Stimulated activated CD8-positive, alpha-beta memory T cell treated with anti-CD3 and anti-CD28 coated beads, Interleukin-7, amount 100 ng/mL, for 48 hours (primary cell): ENCODE data around the gene PLCB3.
A peak's percentile ranks its signal among the peaks of the same experiment; 100 is the strongest.

Source experiments
- DNase-seq, 2 donors: peaks; one replicate each; pipeline ENCODE4 v3.0.0-alpha.2; 2020; ENCODE audit warnings: low read depth in 1 of 2; ENCODE audit errors: extremely low read depth in 1 of 2

PLCB3 gene

DNA sequence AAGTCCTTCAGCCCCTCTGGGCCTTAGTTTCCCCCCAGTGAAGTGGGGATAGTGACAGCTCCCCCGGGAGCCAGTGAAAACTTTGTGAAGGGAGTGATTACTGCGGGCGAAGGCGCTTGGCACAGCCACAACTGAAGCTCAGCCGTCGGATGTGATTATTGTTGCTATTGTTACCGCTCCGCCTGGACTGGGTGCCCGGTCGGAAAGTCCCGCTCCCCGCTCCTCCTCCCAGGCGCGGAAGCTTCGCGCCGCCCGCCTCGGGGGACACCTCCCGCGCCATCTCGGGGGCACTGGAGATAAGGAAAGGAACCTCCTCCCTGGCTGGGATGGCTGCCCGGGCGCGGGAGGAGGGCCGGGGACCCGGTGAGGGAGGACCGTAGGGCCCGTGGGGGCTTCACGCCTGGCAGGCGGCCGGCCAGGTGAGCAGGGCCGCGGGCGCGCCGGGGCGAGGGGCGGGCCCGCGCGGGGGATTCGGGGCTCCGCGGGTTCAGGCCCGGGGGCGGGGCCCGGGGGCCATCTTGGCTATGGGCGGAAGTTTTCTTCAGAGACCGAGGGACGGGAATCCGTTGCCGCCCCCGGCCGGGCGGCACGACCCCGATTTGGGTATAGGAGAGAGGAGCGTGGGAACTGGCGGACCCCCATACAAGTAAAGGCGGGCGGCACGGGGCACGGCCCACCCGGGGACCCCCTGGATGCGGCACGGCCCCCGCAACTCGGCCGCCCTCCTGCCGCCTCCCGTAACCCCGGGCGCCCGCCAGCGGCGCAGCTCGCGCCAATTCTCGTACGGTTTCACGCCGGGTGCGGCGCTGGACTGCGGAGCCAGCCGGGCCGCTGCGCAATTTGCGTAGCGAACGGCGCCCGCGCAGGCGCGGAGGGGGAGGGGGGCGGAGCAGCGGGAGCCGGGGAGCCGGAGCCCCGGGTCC is 33.9 kb downstream of the PLCB3 start, which contains the start of gene GPR137:
TSS of gene GPR137 (plus strand) at position 887 of the 923 bp plus-strand sequence. CDS start 677 bp downstream, outside the sequence.
- DNase-seq, result peak; percentile 79 to 82

- no peak for DNase-seq
Measured at GRCh38 chr11:64285885-64286800, 34.8 kb downstream of the PLCB3 start.

DNA sequence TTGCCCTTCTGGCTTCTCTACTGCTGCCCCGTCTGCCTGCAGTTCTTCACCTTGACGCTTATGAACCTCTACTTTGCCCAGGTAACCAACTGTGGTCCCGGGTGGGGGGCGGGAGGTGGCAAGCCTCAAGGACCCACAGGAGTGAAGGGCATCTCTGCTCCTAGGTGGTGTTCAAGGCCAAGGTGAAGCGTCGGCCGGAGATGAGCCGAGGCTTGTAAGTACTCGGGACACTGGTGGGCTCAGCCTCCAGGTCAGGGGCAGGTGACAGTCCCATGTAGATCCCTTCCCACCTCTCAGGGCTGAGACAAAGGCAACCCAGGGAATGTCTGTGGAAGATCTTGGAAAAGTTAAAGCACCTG is 35.5 kb downstream of the PLCB3 start:
- no peak for DNase-seq

DNA sequence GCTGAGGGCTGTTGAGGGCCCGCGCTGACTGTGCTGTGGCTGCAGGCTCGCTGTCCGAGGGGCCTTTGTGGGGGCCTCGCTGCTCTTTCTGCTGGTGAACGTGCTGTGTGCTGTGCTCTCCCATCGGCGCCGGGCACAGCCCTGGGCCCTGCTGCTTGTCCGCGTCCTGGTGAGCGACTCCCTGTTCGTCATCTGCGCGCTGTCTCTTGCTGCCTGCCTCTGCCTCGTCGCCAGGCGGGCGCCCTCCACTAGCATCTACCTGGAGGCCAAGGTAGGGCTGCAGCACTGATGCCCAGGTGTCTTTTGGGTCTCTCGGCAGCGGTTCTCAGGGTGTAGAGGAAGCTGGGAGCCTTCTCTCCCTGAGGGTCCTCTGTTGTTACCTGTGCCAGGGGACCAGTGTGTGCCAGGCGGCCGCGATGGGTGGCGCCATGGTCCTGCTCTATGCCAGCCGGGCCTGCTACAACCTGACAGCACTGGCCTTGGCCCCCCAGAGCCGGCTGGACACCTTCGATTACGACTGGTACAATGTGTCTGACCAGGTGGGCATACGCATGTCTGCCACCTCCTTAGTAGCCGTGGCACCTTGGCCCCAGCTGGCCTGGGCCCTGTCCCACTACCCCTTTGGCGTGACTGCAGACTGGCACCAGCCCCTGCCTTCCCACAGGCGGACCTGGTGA is 36.5 kb downstream of the PLCB3 start:
- no peak for DNase-seq

DNA sequence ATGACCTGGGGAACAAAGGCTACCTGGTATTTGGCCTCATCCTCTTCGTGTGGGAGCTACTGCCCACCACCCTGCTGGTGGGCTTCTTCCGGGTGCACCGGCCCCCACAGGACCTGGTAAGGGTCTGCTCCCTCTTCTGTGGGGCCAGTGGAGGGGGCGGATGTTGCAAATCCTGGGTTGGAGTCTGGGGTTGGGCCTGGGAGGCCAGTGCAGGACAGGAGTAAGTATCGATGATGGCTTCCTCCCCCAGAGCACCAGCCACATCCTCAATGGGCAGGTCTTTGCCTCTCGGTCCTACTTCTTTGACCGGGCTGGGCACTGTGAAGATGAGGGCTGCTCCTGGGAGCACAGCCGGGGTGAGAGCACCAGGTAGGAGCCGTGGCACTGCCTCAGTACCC is 37.0 kb downstream of the PLCB3 start:
- DNase-seq, result no peak

DNA sequence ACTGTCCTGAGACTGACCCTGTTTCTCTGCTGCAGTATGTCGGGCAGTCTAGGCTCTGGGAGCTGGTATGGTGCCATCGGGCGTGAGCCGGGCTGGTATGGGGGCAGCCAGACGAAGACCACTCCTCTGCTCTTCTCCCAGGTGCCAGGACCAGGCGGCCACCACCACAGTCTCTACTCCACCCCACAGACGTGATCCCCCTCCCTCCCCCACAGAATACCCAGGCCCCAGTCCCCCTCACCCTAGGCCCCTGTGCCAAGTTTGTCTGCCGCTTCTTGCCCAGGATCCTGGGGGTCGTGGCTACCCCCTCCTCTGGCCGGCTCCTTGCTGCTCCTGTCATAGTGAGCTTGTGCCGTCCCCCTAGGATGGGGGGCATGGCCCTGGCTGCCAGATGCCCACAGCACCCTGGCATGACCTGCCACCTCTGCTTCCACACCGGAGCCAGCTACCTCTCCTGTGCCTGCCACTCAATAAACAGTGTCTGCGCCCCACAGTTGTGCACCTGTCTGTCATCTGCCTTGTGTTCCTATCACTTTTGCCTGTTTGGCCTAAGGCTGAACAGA is 37.8 kb downstream of the PLCB3 start:
- no peak for DNase-seq

- DNase-seq, result no peak
Measured at GRCh38 chr11:64290352-64291261, 39.3 kb downstream of the PLCB3 start.

GRCh38 chr11:64291262-64291751 is 40.0 kb downstream of the PLCB3 start, which contains the start of gene KCNK4:
KCNK4 (plus strand) TSS chr11:64291302; CDS start chr11:64293019, 1,717 bp downstream.
- DNase-seq, result no peak

DNA sequence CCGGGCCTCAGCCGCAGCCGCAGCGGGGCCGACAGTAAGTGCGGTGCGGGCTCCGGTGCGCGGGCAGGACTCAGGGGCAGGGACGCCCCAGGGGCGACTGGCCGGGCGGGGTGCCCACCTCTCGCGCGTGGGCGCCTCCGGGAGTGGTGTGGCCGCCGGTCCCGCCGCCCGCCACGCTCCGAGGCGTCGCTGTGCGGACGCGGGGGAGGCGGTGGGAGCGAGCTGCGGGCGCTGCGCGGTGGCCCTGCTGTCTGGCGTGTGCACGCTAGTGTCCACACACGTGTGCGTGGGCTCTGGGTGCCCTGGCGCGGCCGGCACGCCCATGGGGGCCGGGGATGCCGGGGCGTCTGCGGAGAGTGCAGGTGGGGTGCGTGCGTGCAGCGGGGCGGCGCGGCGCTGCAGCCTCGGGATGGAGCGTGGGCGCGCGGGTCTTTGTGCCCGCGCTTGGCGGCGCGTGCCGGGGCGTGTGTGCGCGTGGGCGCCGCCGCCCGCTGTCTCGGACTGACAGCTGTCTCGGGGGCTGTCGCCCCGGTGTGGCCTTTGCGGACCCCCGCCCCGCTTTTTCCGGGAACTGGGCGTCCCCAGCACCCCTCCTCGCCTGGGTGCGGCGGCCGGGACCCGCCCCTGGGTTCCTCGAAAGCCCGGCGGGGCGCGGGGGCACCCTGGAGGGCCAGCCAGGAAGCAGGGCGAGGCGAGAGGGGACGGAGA is 40.6 kb downstream of the PLCB3 start:
- DNase-seq, result no peak

- DNase-seq, result no peak
Measured at GRCh38 chr11:64292460-64293254, 41.3 kb downstream of the PLCB3 start.

DNA sequence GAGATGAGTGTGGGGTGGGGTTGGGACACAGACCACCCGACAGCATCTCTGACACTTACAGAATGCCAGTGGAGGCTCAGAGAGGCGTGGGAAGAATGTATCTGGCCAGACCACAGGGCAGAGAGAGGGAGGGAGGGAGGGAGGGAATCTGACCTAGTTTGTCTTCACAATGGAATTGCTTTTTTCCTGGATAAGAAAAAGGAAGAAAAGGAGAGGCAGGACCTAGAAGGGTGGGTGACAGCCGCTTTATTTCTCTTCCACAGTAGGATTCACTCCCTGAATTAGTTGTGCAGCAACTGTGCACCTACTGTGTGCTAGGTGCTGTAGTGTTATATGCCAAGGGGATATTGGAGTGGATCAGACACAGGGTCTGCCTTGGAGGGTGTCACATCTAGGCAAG is 43.4 kb downstream of the PLCB3 start:
- DNase-seq, result no peak

- DNase-seq, result no peak
Measured at GRCh38 chr11:64295760-64296159, 44.4 kb downstream of the PLCB3 start.

DNA sequence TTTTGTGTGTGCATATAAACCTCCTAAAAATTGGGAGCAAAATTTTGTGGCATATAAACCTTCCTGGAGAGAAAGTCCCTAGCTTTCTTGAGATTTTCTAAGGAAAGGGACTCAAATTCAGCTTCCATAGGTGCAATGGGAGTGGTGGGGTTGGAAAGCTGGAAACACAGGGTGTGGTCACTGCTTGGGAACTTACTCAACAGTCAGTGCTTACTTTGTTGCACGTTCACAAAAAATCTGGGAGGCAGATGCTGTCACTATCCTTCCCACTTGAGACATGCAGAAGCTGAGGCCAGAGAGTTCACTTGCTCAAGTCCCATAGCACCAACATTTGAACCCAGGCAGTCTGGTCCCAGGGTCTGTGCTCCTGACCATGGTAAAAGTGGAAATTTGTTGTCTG is 44.9 kb downstream of the PLCB3 start:
- DNase-seq, result no peak

GRCh38 chr11:64296830-64297698 is 45.7 kb downstream of the PLCB3 start:
- DNase-seq, result no peak

DNA sequence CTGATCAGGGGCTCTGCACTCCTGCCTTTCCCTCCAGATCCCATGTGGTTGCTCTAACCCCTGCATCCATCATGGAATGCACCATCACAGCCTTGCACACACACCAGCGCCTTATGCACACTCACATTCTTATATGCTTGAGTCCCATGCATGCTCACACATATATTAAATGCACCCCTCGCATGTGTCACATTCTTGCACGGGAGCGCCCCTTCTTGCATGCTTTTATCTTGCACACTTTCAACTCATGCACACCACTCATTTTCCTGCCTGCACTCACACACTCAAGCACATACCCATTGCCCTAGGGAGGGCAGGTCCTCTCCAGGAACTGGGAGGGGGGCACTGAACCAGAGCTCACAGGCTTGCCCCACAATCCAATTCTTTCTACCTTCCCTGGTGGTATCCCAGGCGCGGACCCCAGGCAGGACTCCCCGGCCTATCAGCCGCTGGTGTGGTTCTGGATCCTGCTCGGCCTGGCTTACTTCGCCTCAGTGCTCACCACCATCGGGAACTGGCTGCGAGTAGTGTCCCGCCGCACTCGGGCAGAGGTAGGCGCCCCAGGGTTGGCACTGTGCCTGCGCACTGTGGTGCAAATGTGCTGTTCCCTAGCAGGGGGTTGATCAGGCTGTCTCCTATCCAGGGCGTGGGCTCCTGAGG is 46.5 kb downstream of the PLCB3 start:
- no peak for DNase-seq
